SK-N-DZ (cell line): ENCODE measurements around the gene CALML3. TPM values are rescaled to one million over a fixed set of nuclear protein-coding genes. Genes with fewer than 3 reads are reported as not detected.
"Not testable (repeated sequence)": the region's sequence is repeated elsewhere in the genome, so short reads cannot be mapped to it uniquely, and the experiment has no call there.

Experiments
- DNase-seq: peaks from one replicate; pipeline ENCODE4 v3.0.0-alpha.2; 2015; ENCODE audit warnings: low spot score
- polyA plus RNA-seq, 2 experiments: library from polyadenylated mRNA; depleted of rRNA; stranded (reverse); fragments of >200 nt; gene quantifications; 2 replicates each; pipeline ENCODE4 v1.2.3, GENCODE V29; 2014

The CALML3 gene
- polyA plus RNA-seq (2014; cell fraction: cytosol; rRNA removed) = not detected in 2 replicates
- polyA plus RNA-seq (2014; cell fraction: nucleus; rRNA removed) = not detected in 2 replicates

- DNase-seq = no peak
Observed at GRCh38 chr10:5524641-5525560, at the start of gene CALML3. Gene CALML3 (plus strand): TSS chr10:5524961. CDS start chr10:5525086, 125 bp downstream.

- not testable (repeated sequence) for DNase-seq
Observed at GRCh38 chr10:5475088-5475487, 49.7 kb upstream of the CALML3 start.

GRCh38 chr10:5475974-5476807, 48.6 kb upstream of the CALML3 start:
- not testable (repeated sequence) for DNase-seq

GRCh38 chr10:5476918-5477525, 47.7 kb upstream of the CALML3 start:
- DNase-seq = no peak

- no peak for DNase-seq
Observed at GRCh38 chr10:5477948-5478693, 46.6 kb upstream of the CALML3 start.

GRCh38 chr10:5478694-5479305, 46.0 kb upstream of the CALML3 start:
- no peak for DNase-seq

- no peak for DNase-seq
Observed at GRCh38 chr10:5479481-5480161, 45.1 kb upstream of the CALML3 start.

- no peak for DNase-seq
Observed at GRCh38 chr10:5480162-5480941, 44.4 kb upstream of the CALML3 start.

GRCh38 chr10:5481121-5481520, 43.6 kb upstream of the CALML3 start:
- no peak for DNase-seq

- DNase-seq = no peak
Observed at GRCh38 chr10:5482016-5482415, 42.7 kb upstream of the CALML3 start.

- no peak for DNase-seq
Observed at GRCh38 chr10:5484205-5484604, 40.6 kb upstream of the CALML3 start.

GRCh38 chr10:5485290-5485689, 39.5 kb upstream of the CALML3 start:
- no peak for DNase-seq

- no peak for DNase-seq
Observed at GRCh38 chr10:5485948-5486852, 38.6 kb upstream of the CALML3 start.

GRCh38 chr10:5486853-5487235, 37.9 kb upstream of the CALML3 start:
- DNase-seq = no peak

GRCh38 chr10:5488272-5489161, 36.2 kb upstream of the CALML3 start:
- DNase-seq = no peak

GRCh38 chr10:5490032-5490431, 34.7 kb upstream of the CALML3 start:
- DNase-seq = no peak
